ENCODE measurements around the gene GLTPD2. TPM values are rescaled to one million over a fixed set of nuclear protein-coding genes. Genes with fewer than 3 reads are reported as not detected.

Gene GLTPD2
- polyA plus RNA-seq, 4 donors = 4.2 to 49.4 (median 33.8) TPM

DNA sequence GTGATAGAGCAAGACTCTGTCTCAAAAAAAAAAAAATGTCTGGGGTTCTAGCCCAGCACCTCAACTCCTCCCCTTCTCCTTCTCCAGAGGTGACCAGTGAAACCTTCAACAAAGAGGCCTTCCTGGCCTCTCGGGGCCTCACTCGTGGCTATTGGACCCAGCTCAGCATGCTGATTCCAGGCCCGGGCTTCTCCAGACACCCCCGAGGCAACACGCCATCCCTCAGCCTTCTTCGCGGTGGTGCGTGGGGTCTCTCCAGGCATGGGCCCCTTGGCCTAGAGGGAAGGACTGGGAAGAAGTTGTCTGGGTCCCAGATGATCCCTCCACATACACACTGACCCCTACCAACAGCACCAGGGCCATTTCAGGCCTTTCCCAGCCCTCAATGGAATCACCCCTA is 45.5 kb upstream of the GLTPD2 start:
- WGBS, 3 donors = 93 to 96% (median 94%) methylated on average over 8 of the region's 8 CpGs

GRCh38 chr17:4743898-4744297 is 44.9 kb upstream of the GLTPD2 start:
- 86 to 93% (median 89%) methylated on average over 8 to 9 of the region's 9 CpGs for WGBS, 3 donors
- DNase-seq (no peak), FAIRE-seq (no peak)
- Histone ChIP-seq H3K27me3 (ENCODE audit: control insufficient read depth in 3 of 3, insufficient read depth in 3 of 3, low read length in 3 of 3) (peaks cover 0 to 47% (median 3%) of the 10 kb centered on the region in 3 donors), H3K27ac (ENCODE audit: low read depth in 1 of 3, low read length in 2 of 3) (no peak overlapping the region), H3K4me3 (ENCODE audit: low read depth in 1 of 3, low read length in 3 of 3) (no peak overlapping the region), H3K9me3 (ENCODE audit: control insufficient read depth in 2 of 2, insufficient read depth in 1 of 2, low read depth in 1 of 2, low read length in 1 of 2) (no peaks in the 10 kb centered on the region), H3K36me3 (ENCODE audit: control insufficient read depth in 3 of 3, insufficient read depth in 2 of 3, low read depth in 1 of 3, low read length in 3 of 3) (peaks cover 0 to 7% (median 0%) of the 10 kb centered on the region in 3 donors), H3K4me1 (ENCODE audit: control insufficient read depth in 3 of 3, insufficient read depth in 2 of 3, low read depth in 1 of 3, low read length in 2 of 3) (peaks cover 0 to 17% (median 3%) of the 10 kb centered on the region in 3 donors)

More for the DNA sequence above, 45.5 kb upstream of the GLTPD2 start:
- peaks cover 0 to 7% (median 0%) of the 10 kb centered on the region in 3 donors for H3K36me3 ChIP-seq (ENCODE audit: control insufficient read depth in 3 of 3, insufficient read depth in 2 of 3, low read depth in 1 of 3, low read length in 3 of 3)
- H3K27ac ChIP-seq (ENCODE audit: low read depth in 1 of 3, low read length in 2 of 3) = no peak overlapping the region
- peaks cover 0 to 22% (median 3%) of the 10 kb centered on the region in 3 donors for H3K4me1 ChIP-seq (ENCODE audit: control insufficient read depth in 3 of 3, insufficient read depth in 2 of 3, low read depth in 1 of 3, low read length in 2 of 3)
- no peak for FAIRE-seq
- H3K4me3 ChIP-seq (ENCODE audit: low read depth in 1 of 3, low read length in 3 of 3) = no peak overlapping the region
- DNase-seq = no peak
- peaks cover 0 to 52% (median 3%) of the 10 kb centered on the region in 3 donors for H3K27me3 ChIP-seq (ENCODE audit: control insufficient read depth in 3 of 3, insufficient read depth in 3 of 3, low read length in 3 of 3)
- no peaks in the 10 kb centered on the region for H3K9me3 ChIP-seq (ENCODE audit: control insufficient read depth in 2 of 2, insufficient read depth in 1 of 2, low read depth in 1 of 2, low read length in 1 of 2)

- FAIRE-seq (no peak), DNase-seq (peak in 1 of 2 donors; percentile 38)
- Histone ChIP-seq H3K9me3 (ENCODE audit: control insufficient read depth in 2 of 2, insufficient read depth in 1 of 2, low read depth in 1 of 2, low read length in 1 of 2) (no peaks in the 10 kb centered on the region), H3K36me3 (ENCODE audit: control insufficient read depth in 3 of 3, insufficient read depth in 2 of 3, low read depth in 1 of 3, low read length in 3 of 3) (peaks cover 0 to 7% (median 0%) of the 10 kb centered on the region in 3 donors), H3K27me3 (ENCODE audit: control insufficient read depth in 3 of 3, insufficient read depth in 3 of 3, low read length in 3 of 3) (peaks cover 0 to 42% (median 3%) of the 10 kb centered on the region in 3 donors), H3K27ac (ENCODE audit: low read depth in 1 of 3, low read length in 2 of 3) (no peak overlapping the region), H3K4me3 (ENCODE audit: low read depth in 1 of 3, low read length in 3 of 3) (peak overlapping the region in 1 of 3 donors; percentile 13), H3K4me1 (ENCODE audit: control insufficient read depth in 3 of 3, insufficient read depth in 2 of 3, low read depth in 1 of 3, low read length in 2 of 3) (peaks cover 0 to 9% (median 3%) of the 10 kb centered on the region in 3 donors)
- WGBS, 3 donors = 13 to 26% (median 18%) methylated on average over 46 to 51 of the region's 51 CpGs
These were observed 43.5 kb upstream of the GLTPD2 start for GRCh38 chr17:4744999-4745969.

DNA sequence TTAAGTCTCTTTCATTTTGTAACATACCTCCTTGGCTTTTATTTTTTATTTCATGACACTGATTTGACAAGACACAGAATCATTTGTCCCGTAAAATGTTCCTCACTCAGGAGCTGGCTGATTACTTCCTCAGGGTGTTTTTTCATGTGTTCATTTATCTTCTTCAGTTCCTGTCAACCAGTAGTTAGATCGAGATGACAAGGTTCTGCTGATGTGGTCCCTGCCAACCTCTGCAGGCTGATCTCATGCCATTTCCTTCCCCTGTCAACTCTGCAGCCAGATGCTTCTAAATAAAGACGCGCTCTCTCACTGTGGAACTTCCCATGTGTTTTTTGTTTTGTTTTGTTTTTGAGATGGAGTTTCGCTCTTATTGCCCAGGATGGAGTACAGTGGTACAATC is 40.9 kb upstream of the GLTPD2 start:
- peaks cover 0 to 4% (median 0%) of the 10 kb centered on the region in 3 donors for H3K36me3 ChIP-seq (ENCODE audit: control insufficient read depth in 3 of 3, insufficient read depth in 2 of 3, low read depth in 1 of 3, low read length in 3 of 3)
- DNase-seq = no peak
- H3K27me3 ChIP-seq (ENCODE audit: control insufficient read depth in 3 of 3, insufficient read depth in 3 of 3, low read length in 3 of 3) = peaks cover 0 to 36% (median 3%) of the 10 kb centered on the region in 3 donors
- WGBS, 3 donors = 41 to 65% (median 46%) methylated on average over 5 of the region's 5 CpGs
- no peak overlapping the region for H3K27ac ChIP-seq (ENCODE audit: low read depth in 1 of 3, low read length in 2 of 3)
- no peaks in the 10 kb centered on the region for H3K9me3 ChIP-seq (ENCODE audit: control insufficient read depth in 2 of 2, insufficient read depth in 1 of 2, low read depth in 1 of 2, low read length in 1 of 2)
- H3K4me1 ChIP-seq (ENCODE audit: control insufficient read depth in 3 of 3, insufficient read depth in 2 of 3, low read depth in 1 of 3, low read length in 2 of 3) = peaks cover 0 to 9% (median 3%) of the 10 kb centered on the region in 3 donors
- H3K4me3 ChIP-seq (ENCODE audit: low read depth in 1 of 3, low read length in 3 of 3) = no peak overlapping the region
- FAIRE-seq = no peak

GRCh38 chr17:4748686-4749085 is 40.1 kb upstream of the GLTPD2 start:
- Histone ChIP-seq H3K9me3 (ENCODE audit: control insufficient read depth in 2 of 2, insufficient read depth in 1 of 2, low read depth in 1 of 2, low read length in 1 of 2) (no peaks in the 10 kb centered on the region), H3K4me3 (ENCODE audit: low read depth in 1 of 3, low read length in 3 of 3) (no peak overlapping the region), H3K27me3 (ENCODE audit: control insufficient read depth in 3 of 3, insufficient read depth in 3 of 3, low read length in 3 of 3) (peaks cover 0 to 31% (median 3%) of the 10 kb centered on the region in 3 donors), H3K4me1 (ENCODE audit: control insufficient read depth in 3 of 3, insufficient read depth in 2 of 3, low read depth in 1 of 3, low read length in 2 of 3) (peaks cover 0 to 9% (median 3%) of the 10 kb centered on the region in 3 donors), H3K27ac (ENCODE audit: low read depth in 1 of 3, low read length in 2 of 3) (no peak overlapping the region), H3K36me3 (ENCODE audit: control insufficient read depth in 3 of 3, insufficient read depth in 2 of 3, low read depth in 1 of 3, low read length in 3 of 3) (peaks cover 0 to 4% (median 0%) of the 10 kb centered on the region in 3 donors)
- FAIRE-seq (no peak), DNase-seq (no peak)
- WGBS, 3 donors = 53 to 74% (median 65%) methylated on average over 4 of the region's 4 CpGs

- WGBS, 3 donors = 37 to 50% (median 41%) methylated on average over 3 of the region's 3 CpGs
- DNase-seq = no peak
- Histone ChIP-seq H3K9me3 (ENCODE audit: control insufficient read depth in 2 of 2, insufficient read depth in 1 of 2, low read depth in 1 of 2, low read length in 1 of 2) (no peaks in the 10 kb centered on the region), H3K27ac (ENCODE audit: low read depth in 1 of 3, low read length in 2 of 3) (no peak overlapping the region), H3K27me3 (ENCODE audit: control insufficient read depth in 3 of 3, insufficient read depth in 3 of 3, low read length in 3 of 3) (peaks cover 0 to 20% (median 6%) of the 10 kb centered on the region in 3 donors), H3K4me3 (ENCODE audit: low read depth in 1 of 3, low read length in 3 of 3) (no peak overlapping the region), H3K4me1 (ENCODE audit: control insufficient read depth in 3 of 3, insufficient read depth in 2 of 3, low read depth in 1 of 3, low read length in 2 of 3) (no peaks in the 10 kb centered on the region), H3K36me3 (ENCODE audit: control insufficient read depth in 3 of 3, insufficient read depth in 2 of 3, low read depth in 1 of 3, low read length in 3 of 3) (no peaks in the 10 kb centered on the region)
- no peak for FAIRE-seq
These were observed 38.2 kb upstream of the GLTPD2 start for GRCh38 chr17:4750606-4751005.

DNA sequence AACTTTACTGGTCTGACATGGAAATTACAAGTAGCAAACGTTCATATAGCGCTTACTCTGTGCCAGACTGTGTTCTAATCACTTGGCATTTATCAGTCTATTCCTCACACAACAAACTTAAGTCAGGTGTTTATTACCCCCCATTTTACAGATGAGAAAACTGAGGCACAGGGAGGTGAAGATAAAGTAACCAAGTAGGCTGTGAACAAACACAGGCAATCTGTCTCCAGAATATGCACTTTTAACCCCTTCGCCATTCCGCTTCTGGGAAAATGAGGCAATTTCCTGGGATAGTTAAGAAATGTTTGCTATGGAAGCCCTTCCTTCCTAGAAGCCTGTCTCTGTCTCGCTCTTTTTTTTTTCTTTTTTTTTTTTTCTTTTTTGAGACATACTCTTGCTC is 36.8 kb upstream of the GLTPD2 start:
- Histone ChIP-seq H3K9me3 (ENCODE audit: control insufficient read depth in 2 of 2, insufficient read depth in 1 of 2, low read depth in 1 of 2, low read length in 1 of 2) (no peaks in the 10 kb centered on the region), H3K27ac (ENCODE audit: low read depth in 1 of 3, low read length in 2 of 3) (no peak overlapping the region), H3K27me3 (ENCODE audit: control insufficient read depth in 3 of 3, insufficient read depth in 3 of 3, low read length in 3 of 3) (peaks cover 0 to 10% (median 6%) of the 10 kb centered on the region in 3 donors), H3K4me3 (ENCODE audit: low read depth in 1 of 3, low read length in 3 of 3) (no peak overlapping the region), H3K4me1 (ENCODE audit: control insufficient read depth in 3 of 3, insufficient read depth in 2 of 3, low read depth in 1 of 3, low read length in 2 of 3) (no peaks in the 10 kb centered on the region), H3K36me3 (ENCODE audit: control insufficient read depth in 3 of 3, insufficient read depth in 2 of 3, low read depth in 1 of 3, low read length in 3 of 3) (no peaks in the 10 kb centered on the region)
- WGBS, 3 donors = 64 to 75% (median 68%) methylated on average over 5 of the region's 5 CpGs
- DNase-seq = no peak
- no peak for FAIRE-seq

DNA sequence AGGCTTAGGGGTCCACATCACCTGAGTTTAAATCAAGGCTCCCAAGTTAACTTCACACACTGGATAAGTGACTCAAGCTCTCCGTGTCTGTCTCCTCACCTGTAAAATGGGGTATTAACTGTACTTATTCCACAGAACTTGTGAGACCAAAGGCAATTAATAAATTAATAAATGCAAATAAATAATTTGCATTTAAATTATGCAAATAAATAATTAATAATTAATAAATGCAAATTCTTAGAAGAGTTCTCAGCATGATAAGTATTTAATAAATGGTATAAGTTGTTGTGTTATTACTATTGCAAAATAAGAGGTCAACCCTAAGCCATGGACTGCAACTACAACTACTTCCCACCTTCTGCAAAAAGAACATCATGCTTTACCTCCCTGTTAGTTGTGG is 35.4 kb upstream of the GLTPD2 start:
- Histone ChIP-seq H3K9me3 (ENCODE audit: control insufficient read depth in 2 of 2, insufficient read depth in 1 of 2, low read depth in 1 of 2, low read length in 1 of 2) (no peaks in the 10 kb centered on the region), H3K4me1 (ENCODE audit: control insufficient read depth in 3 of 3, insufficient read depth in 2 of 3, low read depth in 1 of 3, low read length in 2 of 3) (no peaks in the 10 kb centered on the region), H3K4me3 (ENCODE audit: low read depth in 1 of 3, low read length in 3 of 3) (no peak overlapping the region), H3K36me3 (ENCODE audit: control insufficient read depth in 3 of 3, insufficient read depth in 2 of 3, low read depth in 1 of 3, low read length in 3 of 3) (no peaks in the 10 kb centered on the region), H3K27ac (ENCODE audit: low read depth in 1 of 3, low read length in 2 of 3) (no peak overlapping the region), H3K27me3 (ENCODE audit: control insufficient read depth in 3 of 3, insufficient read depth in 3 of 3, low read length in 3 of 3) (peaks cover 0 to 10% (median 6%) of the 10 kb centered on the region in 3 donors)
- 79 to 90% (median 88%) methylated on average over 1 of the region's 1 CpG for WGBS, 3 donors
- FAIRE-seq (no peak), DNase-seq (no peak)

All from small intestine (tissue), 7 donors.